Measurements from ENCODE around the gene IARS2. TPM values are rescaled to one million over a fixed set of nuclear protein-coding genes. Genes with fewer than 3 reads are reported as not detected.
A peak's percentile ranks its signal among the peaks of the same experiment; 100 is the strongest.
"Not testable (repeated sequence)": the region's sequence is repeated elsewhere in the genome, so short reads cannot be mapped to it uniquely, and the experiment has no call there.

The IARS2 gene
- total RNA-seq, 1 donor from 2014 or later, result 41.0 TPM

- peaks cover 0 to 10% of the 10 kb centered on the region in 2 donors for H3K4me1 ChIP-seq
- peaks cover 12 to 22% of the 10 kb centered on the region in 2 donors for H3K36me3 ChIP-seq
- peak in 1 of 2 donors; percentile 94 for DNase-seq (ENCODE audit: low spot score in 2 of 2)
- peak overlapping the region; percentile 77 to 89 for H3K27ac ChIP-seq
- intact Hi-C loops (cut with DNase I), result loop anchor here (2.0 to 5.0 kb wide), 3 partner anchors 46 to 177 kb away; partner anchors contain the start of gene EPRS1
- H3K27me3 ChIP-seq, result no peaks in the 10 kb centered on the region
- TF ChIP-seq CTCF (IDR thresholded peaks at IDR 0.05), result no peak
- no peaks in the 10 kb centered on the region for H3K9me3 ChIP-seq
- H3K4me3 ChIP-seq, result peak overlapping the region; percentile 97 to 98
Observed at GRCh38 chr1:220093361-220094015, 444 bp upstream of the IARS2 start.

GRCh38 chr1:220099826-220100225 lies 5.9 kb downstream of the IARS2 start:
- intact Hi-C loops (cut with DNase I), result no loop called here

GRCh38 chr1:220110473-220110872 lies 16.5 kb downstream of the IARS2 start:
- intact Hi-C loops (cut with DNase I); H3K27me3 ChIP-seq; H3K4me1 ChIP-seq; H3K9me3 ChIP-seq; H3K4me3 ChIP-seq; H3K27ac ChIP-seq; DNase-seq (ENCODE audit: low spot score in 2 of 2): not testable (repeated sequence)
- peaks cover 52 to 72% of the 10 kb centered on the region in 2 donors for H3K36me3 ChIP-seq

More at GRCh38 chr1:220099826-220100225, 5.9 kb downstream of the IARS2 start:
- no peak for DNase-seq (ENCODE audit: low spot score in 2 of 2)
- H3K27me3 ChIP-seq, result no peaks in the 10 kb centered on the region
- no peaks in the 10 kb centered on the region for H3K9me3 ChIP-seq
- H3K4me3 ChIP-seq, result no peak overlapping the region
- peaks cover 53 to 69% of the 10 kb centered on the region in 2 donors for H3K36me3 ChIP-seq
- TF ChIP-seq CTCF (IDR thresholded peaks at IDR 0.05), result no peak
- no peak overlapping the region for H3K27ac ChIP-seq
- peaks cover 0 to 9% of the 10 kb centered on the region in 2 donors for H3K4me1 ChIP-seq

- H3K27me3 ChIP-seq; DNase-seq (ENCODE audit: low spot score in 2 of 2); H3K4me3 ChIP-seq; intact Hi-C loops (cut with DNase I); H3K9me3 ChIP-seq; H3K4me1 ChIP-seq; H3K27ac ChIP-seq: not testable (repeated sequence)
- H3K36me3 ChIP-seq, result peaks cover 39 to 67% of the 10 kb centered on the region in 2 donors
Observed at GRCh38 chr1:220112600-220112999, 18.7 kb downstream of the IARS2 start.

- TF ChIP-seq CTCF (IDR thresholded peaks at IDR 0.05), result peak in 2 of 3 experiments; percentile 43 to 53
- Histone ChIP-seq H3K27me3 (no peaks in the 10 kb centered on the region), H3K9me3 (no peaks in the 10 kb centered on the region), H3K36me3 (peaks cover 35 to 67% of the 10 kb centered on the region in 2 donors), H3K27ac (no peak overlapping the region), H3K4me3 (no peak overlapping the region), H3K4me1 (no peaks in the 10 kb centered on the region)
- intact Hi-C loops (cut with DNase I), result no loop called here
- no peak for DNase-seq (ENCODE audit: low spot score in 2 of 2)
Observed at GRCh38 chr1:220113136-220113695, 19.3 kb downstream of the IARS2 start.

GRCh38 chr1:220119043-220119512 lies 25.1 kb downstream of the IARS2 start:
- intact Hi-C loops (cut with DNase I), result no loop called here
- no peak for DNase-seq (ENCODE audit: low spot score in 2 of 2)
- peaks cover 0 to 8% of the 10 kb centered on the region in 2 donors for H3K4me1 ChIP-seq
- peak overlapping the region; percentile 19 to 34 for H3K27ac ChIP-seq
- peaks cover 9 to 31% of the 10 kb centered on the region in 2 donors for H3K36me3 ChIP-seq
- no peak overlapping the region for H3K4me3 ChIP-seq
- TF ChIP-seq CTCF (IDR thresholded peaks at IDR 0.05), result no peak
- no peaks in the 10 kb centered on the region for H3K9me3 ChIP-seq
- no peaks in the 10 kb centered on the region for H3K27me3 ChIP-seq
